Activated CD4-positive, alpha-beta memory T cell treated with anti-CD3 and anti-CD28 coated beads, Interleukin-2, amount 10 ng/mL, durations not matched to agents 7 days and 5 days (primary cell): ENCODE measurements around the gene KMT2C. TPM values are rescaled to one million over a fixed set of nuclear protein-coding genes. Genes with fewer than 3 reads are reported as not detected.
"Not testable (repeated sequence)": the region's sequence is repeated elsewhere in the genome, so short reads cannot be mapped to it uniquely, and the experiment has no call there.

Source experiments
- CTCF ChIA-PET: fragments of 350-600 bp; sonication (Branson Sonifier 250); formaldehyde crosslinking; loops from one replicate; lab custom pipeline; 2021; ENCODE audit warnings: antibody characterized with exemption, inconsistent platforms; lab: Charles Lee
- POLR2A ChIA-PET: fragments of 350-600 bp; sonication (Branson Sonifier 250); formaldehyde crosslinking; loops from one replicate; lab custom pipeline; 2021; ENCODE audit warnings: antibody characterized with exemption; lab: Charles Lee
- DNase-seq: peaks from one replicate; pipeline ENCODE4 v3.0.0-alpha.2; 2020
- H3K27ac Mint-ChIP-seq: one replicate; pipeline ENCODE4 v1.8.0; 2021; ENCODE audit warnings: mild to moderate bottlenecking, mixed read lengths
- H3K27me3 Mint-ChIP-seq: one replicate; pipeline ENCODE4 v1.8.0; 2021; ENCODE audit warnings: mixed read lengths
- H3K36me3 Mint-ChIP-seq: one replicate; pipeline ENCODE4 v1.8.0; 2021; ENCODE audit warnings: low read depth, mixed read lengths
- H3K4me1 Mint-ChIP-seq: one replicate; pipeline ENCODE4 v1.8.0; 2021; ENCODE audit warnings: mixed read lengths
- H3K4me3 Mint-ChIP-seq: one replicate; pipeline ENCODE4 v1.8.0; 2021; ENCODE audit warnings: mild to moderate bottlenecking, mixed read lengths
- H3K9me3 Mint-ChIP-seq: one replicate; pipeline ENCODE4 v1.8.0; 2021; ENCODE audit warnings: mixed read lengths
- total RNA-seq, 2 experiments: library from RNA; stranded (reverse); gene quantifications; one replicate each; pipeline ENCODE4 v1.2.3, GENCODE V29; 2021

Gene KMT2C
- total RNA-seq, 2 experiments from 2014 or later = 58.9 to 63.4 TPM

- DNase-seq = no peak
- H3K27ac Mint-ChIP-seq = peak overlapping the region; percentile 4
- ChIA-PET POLR2A (interaction anchor here (0.7 to 1.7 kb wide), 4 partner anchors 12 to 101 kb away, joined by 3 to 4 read pairs (median 3); no protein-coding TSS in a partner anchor), CTCF (interaction anchor here (0.7 to 2.5 kb wide), 9 partner anchors 14 to 370 kb away, joined by 3 to 16 read pairs (median 3); partner anchors contain the start of gene XRCC2)
- no peaks in the 10 kb centered on the region for H3K9me3 Mint-ChIP-seq
- no peaks in the 10 kb centered on the region for H3K27me3 Mint-ChIP-seq
- no peak overlapping the region for H3K4me3 Mint-ChIP-seq
- H3K36me3 Mint-ChIP-seq = no peaks in the 10 kb centered on the region
- peaks cover 29% of the 10 kb centered on the region for H3K4me1 Mint-ChIP-seq
Observed at GRCh38 chr7:152336754-152337368, 98.9 kb downstream of the KMT2C start.

DNA sequence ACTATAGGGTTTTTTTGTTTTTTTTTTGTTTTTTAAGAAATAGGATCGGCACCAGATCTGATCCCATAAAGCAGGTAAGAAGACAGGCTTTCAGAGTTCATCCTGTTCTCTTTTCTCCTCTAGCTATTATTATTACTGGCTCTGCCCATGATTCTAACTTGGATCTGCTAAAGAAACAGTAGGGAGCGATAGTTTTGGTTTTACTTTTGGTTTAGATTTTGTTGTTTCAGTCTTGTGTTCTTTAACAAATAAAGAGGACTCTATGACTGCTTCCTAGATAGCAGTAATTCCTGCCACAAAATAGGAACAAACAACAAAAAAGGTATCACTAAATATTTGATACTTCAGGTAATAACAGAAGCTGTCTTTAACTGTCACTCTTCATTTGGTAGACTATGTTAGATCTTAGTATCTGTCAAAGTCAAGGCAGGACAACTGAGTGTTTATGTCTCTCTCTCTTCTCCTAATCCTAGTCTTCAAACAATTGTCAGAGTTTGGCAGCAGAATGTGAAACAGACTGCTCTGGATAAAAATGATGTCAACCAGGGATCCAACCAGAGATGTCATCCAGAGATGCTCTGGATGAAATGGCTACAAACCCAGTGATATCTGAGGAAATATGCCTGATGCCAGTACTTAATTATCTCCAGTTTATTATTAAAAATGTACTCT is 99.8 kb downstream of the KMT2C start:
- Mint-ChIP-seq H3K36me3 (no peaks in the 10 kb centered on the region), H3K27me3 (no peaks in the 10 kb centered on the region), H3K9me3 (no peaks in the 10 kb centered on the region), H3K4me1 (peaks cover 29% of the 10 kb centered on the region), H3K4me3 (peak overlapping the region; percentile 60), H3K27ac (peak overlapping the region; percentile 70)
- POLR2A ChIA-PET = interaction anchor here (0.7 to 1.9 kb wide), 4 partner anchors 11 to 128 kb away, joined by 3 to 8 read pairs (median 4); no protein-coding TSS in a partner anchor
- CTCF ChIA-PET = interaction anchor here (0.9 to 2.5 kb wide), 6 partner anchors 15 to 371 kb away, joined by 3 to 16 read pairs (median 3); no protein-coding TSS in a partner anchor
- no peak for DNase-seq

DNA sequence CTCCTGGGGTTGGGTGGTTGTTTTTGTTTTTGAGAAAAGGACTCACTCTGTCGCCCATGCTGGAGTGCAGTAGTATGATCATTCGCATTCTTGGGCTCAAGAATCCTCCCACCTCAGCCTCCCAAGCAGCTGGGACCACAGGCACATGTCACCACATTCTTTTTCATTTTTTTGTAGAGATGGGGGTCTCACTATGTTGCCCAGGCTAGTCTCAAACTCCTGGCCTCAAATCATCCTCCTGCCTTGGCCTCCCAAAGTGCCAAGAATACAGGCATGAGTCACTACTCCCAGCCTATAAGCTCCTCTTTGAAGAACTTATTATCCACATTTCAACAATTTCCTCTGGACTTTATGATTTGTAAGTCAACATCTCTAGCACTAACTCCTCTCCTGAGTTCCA is 102.7 kb downstream of the KMT2C start:
- Mint-ChIP-seq H3K36me3 (peaks cover 17% of the 10 kb centered on the region), H3K4me3 (no peak overlapping the region), H3K27me3 (no peaks in the 10 kb centered on the region), H3K4me1 (peaks cover 29% of the 10 kb centered on the region), H3K9me3 (no peaks in the 10 kb centered on the region), H3K27ac (no peak overlapping the region)
- ChIA-PET CTCF (interaction anchor here (1.0 to 1.6 kb wide), 2 partner anchors 8 to 374 kb away, joined by 4 read pairs; no protein-coding TSS in a partner anchor), POLR2A (no interaction called here)
- DNase-seq = no peak

GRCh38 chr7:152330827-152331226 is 105.0 kb downstream of the KMT2C start:
- H3K4me3 Mint-ChIP-seq = no peak overlapping the region
- no peaks in the 10 kb centered on the region for H3K27me3 Mint-ChIP-seq
- H3K27ac Mint-ChIP-seq = no peak overlapping the region
- CTCF ChIA-PET = interaction anchor here (0.7 kb wide), 1 partner anchor 222 kb away, joined by 4 read pairs; no protein-coding TSS in a partner anchor
- peaks cover 11% of the 10 kb centered on the region for H3K4me1 Mint-ChIP-seq
- H3K9me3 Mint-ChIP-seq = no peaks in the 10 kb centered on the region
- POLR2A ChIA-PET = no interaction called here
- H3K36me3 Mint-ChIP-seq = peaks cover 21% of the 10 kb centered on the region
- no peak for DNase-seq

DNA sequence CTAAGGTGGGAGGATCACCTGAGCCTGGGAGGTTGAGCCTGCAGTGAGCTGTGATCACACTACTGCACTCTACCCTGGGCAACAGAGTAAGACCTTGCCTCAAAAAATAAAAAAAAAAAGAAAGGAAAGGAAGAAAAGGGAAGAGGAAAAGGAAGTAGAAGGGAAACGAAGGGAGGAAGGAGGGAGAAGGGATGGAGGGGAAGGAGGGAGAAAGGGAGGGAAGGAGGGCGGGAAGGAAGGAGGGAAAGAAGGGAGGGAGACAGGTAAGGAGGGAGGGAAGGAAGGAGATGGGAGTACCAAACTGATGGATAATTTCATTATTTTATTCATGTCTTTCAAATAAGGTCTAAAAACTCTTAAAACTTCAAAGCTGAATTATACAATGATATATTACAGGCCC is 106.3 kb downstream of the KMT2C start:
- no peaks in the 10 kb centered on the region for H3K27me3 Mint-ChIP-seq
- H3K36me3 Mint-ChIP-seq = peaks cover 24% of the 10 kb centered on the region
- POLR2A ChIA-PET = no interaction called here
- DNase-seq = no peak
- H3K27ac Mint-ChIP-seq = no peak overlapping the region
- H3K9me3 Mint-ChIP-seq = no peaks in the 10 kb centered on the region
- H3K4me3 Mint-ChIP-seq = no peak overlapping the region
- peaks cover 3% of the 10 kb centered on the region for H3K4me1 Mint-ChIP-seq
- CTCF ChIA-PET = no interaction called here

DNA sequence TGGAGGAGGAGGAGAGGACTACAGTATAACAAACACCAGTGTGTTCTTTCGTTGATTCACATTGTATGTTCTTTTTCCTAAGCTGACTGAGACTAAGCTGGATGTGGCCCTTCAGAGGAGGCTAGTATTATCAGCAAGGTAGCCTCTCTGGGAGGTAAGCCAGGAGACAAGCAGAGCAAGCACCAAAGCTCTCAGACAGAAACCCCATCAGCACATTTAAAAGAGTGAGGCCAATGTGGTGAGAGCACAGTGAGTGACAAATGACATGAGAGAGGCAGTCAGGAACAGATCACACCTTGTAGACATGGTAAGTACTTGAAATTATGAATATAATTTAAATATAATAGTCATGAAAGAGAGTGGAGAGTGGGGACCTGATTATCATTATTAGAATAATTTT is 107.6 kb downstream of the KMT2C start:
- Mint-ChIP-seq H3K4me1 (peaks cover under 1% of the 10 kb centered on the region), H3K27ac (no peak overlapping the region), H3K9me3 (no peaks in the 10 kb centered on the region), H3K36me3 (peaks cover 24% of the 10 kb centered on the region), H3K27me3 (no peaks in the 10 kb centered on the region), H3K4me3 (no peak overlapping the region)
- POLR2A ChIA-PET = no interaction called here
- CTCF ChIA-PET = no interaction called here
- no peak for DNase-seq

DNA sequence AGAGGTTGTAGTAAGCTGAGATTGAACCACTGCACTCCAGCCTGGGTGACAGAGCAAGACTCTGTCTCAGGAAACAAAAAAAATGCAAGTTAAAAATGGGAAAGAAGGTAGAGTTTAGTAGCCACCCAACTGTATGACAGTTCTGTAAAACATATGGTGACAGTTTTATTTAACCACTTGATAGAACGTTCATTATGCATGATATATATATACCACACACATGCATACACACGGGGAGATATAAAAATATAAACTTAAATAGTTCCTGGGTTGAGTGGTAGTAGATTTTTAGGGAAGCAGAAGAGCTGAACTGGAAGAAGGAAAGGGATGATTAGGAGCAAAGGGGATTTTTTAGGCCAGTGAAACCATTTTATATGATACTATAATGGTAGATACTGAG is 120.0 kb downstream of the KMT2C start:
- no peak overlapping the region for H3K27ac Mint-ChIP-seq

GRCh38 chr7:152313831-152314604 is 121.8 kb downstream of the KMT2C start:
- Mint-ChIP-seq H3K9me3 (no peaks in the 10 kb centered on the region), H3K36me3 (peaks cover 27% of the 10 kb centered on the region), H3K27ac (no peak overlapping the region), H3K4me3 (no peak overlapping the region), H3K27me3 (no peaks in the 10 kb centered on the region), H3K4me1 (peaks cover 6% of the 10 kb centered on the region)
- POLR2A ChIA-PET = interaction anchor here (1.0 kb wide), 1 partner anchor 121 kb away, joined by 3 read pairs; no protein-coding TSS in a partner anchor
- CTCF ChIA-PET = interaction anchor here (0.8 kb wide), 1 partner anchor 23 kb away, joined by 3 read pairs; no protein-coding TSS in a partner anchor
- no peak for DNase-seq

More for the DNA sequence above, 120.0 kb downstream of the KMT2C start:
- Mint-ChIP-seq H3K36me3 (peaks cover 25% of the 10 kb centered on the region), H3K4me3 (no peak overlapping the region), H3K4me1 (peaks cover 6% of the 10 kb centered on the region), H3K9me3 (no peaks in the 10 kb centered on the region), H3K27me3 (no peaks in the 10 kb centered on the region)
- POLR2A ChIA-PET = no interaction called here
- CTCF ChIA-PET = no interaction called here
- no peak for DNase-seq

DNA sequence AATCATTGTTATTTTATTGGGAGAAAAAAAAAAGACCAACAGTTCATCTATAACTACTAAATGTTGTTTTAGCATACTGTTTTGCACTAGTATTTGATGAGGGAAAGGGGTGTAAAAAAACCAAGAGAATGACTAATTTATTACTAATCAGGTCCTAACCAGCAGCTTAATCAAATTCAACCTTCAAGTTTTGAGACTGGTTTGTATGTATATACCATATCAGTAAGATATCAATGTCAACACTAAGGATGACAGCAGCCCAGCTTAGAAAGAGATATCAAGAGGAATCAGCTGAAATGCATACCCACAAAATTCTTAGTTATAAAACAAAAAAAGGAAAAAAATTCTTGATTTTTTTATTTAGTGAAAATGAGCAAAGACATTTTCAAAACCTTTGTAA is 122.6 kb downstream of the KMT2C start:
- peaks cover 6% of the 10 kb centered on the region for H3K4me1 Mint-ChIP-seq
- H3K36me3 Mint-ChIP-seq = peaks cover 32% of the 10 kb centered on the region
- H3K4me3 Mint-ChIP-seq = no peak overlapping the region
- H3K9me3 Mint-ChIP-seq = no peaks in the 10 kb centered on the region
- DNase-seq = no peak
- H3K27me3 Mint-ChIP-seq = no peaks in the 10 kb centered on the region
- H3K27ac Mint-ChIP-seq = no peak overlapping the region
- CTCF ChIA-PET = no interaction called here
- POLR2A ChIA-PET = no interaction called here

- no peak overlapping the region for H3K27ac Mint-ChIP-seq
- H3K4me1 Mint-ChIP-seq = peaks cover 5% of the 10 kb centered on the region
- ChIA-PET CTCF (no interaction called here), POLR2A (no interaction called here)
- no peak for DNase-seq
- no peak overlapping the region for H3K4me3 Mint-ChIP-seq
- H3K36me3 Mint-ChIP-seq = peaks cover 41% of the 10 kb centered on the region
- H3K9me3 Mint-ChIP-seq = no peaks in the 10 kb centered on the region
- H3K27me3 Mint-ChIP-seq = no peaks in the 10 kb centered on the region
Observed at GRCh38 chr7:152312316-152312715, 123.5 kb downstream of the KMT2C start.

DNA sequence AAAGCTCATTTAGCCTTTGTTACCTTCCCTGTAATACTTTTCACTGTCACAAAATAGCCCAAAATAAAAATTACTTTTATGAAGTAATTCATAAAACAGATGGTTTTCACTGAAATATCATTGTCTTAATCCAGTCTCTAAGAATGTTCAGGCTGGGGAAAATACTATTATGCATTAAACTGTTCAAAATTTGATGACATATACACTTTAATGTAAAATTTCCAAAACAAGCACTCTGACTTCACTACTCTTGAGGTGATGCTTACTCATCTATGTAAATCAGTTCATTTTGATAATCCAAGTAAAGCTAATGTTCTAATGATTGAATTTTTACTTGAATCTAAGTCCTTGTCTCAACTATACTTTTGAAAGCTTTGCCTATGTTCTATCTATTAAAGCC is 127.9 kb downstream of the KMT2C start:
- ChIA-PET POLR2A (no interaction called here), CTCF (no interaction called here)
- peaks cover 57% of the 10 kb centered on the region for H3K36me3 Mint-ChIP-seq
- H3K27ac Mint-ChIP-seq = no peak overlapping the region
- DNase-seq = no peak
- H3K27me3 Mint-ChIP-seq = no peaks in the 10 kb centered on the region
- H3K4me1 Mint-ChIP-seq = no peaks in the 10 kb centered on the region
- H3K9me3 Mint-ChIP-seq = no peaks in the 10 kb centered on the region
- no peak overlapping the region for H3K4me3 Mint-ChIP-seq

GRCh38 chr7:152299542-152300143 is 136.2 kb downstream of the KMT2C start:
- H3K9me3 Mint-ChIP-seq, CTCF ChIA-PET, H3K27ac Mint-ChIP-seq, H3K4me3 Mint-ChIP-seq, H3K27me3 Mint-ChIP-seq, DNase-seq, H3K4me1 Mint-ChIP-seq, POLR2A ChIA-PET: not testable (repeated sequence)
- peaks cover 26% of the 10 kb centered on the region for H3K36me3 Mint-ChIP-seq
